ENCODE results near the gene PRKG1.
"Not testable (repeated sequence)": the region's sequence is repeated elsewhere in the genome, so short reads cannot be mapped to it uniquely, and the experiment has no call there.

PRKG1 gene

GRCh38 chr10:51532044-51532443, 457.8 kb downstream of the PRKG1 start:
- no peak for DNase-seq (ENCODE audit: insufficient read length, low spot score)
- FAIRE-seq, result no peak
- TF ChIP-seq TAF1 (IDR thresholded peaks at IDR 0.05; ENCODE audit: low read depth, low read length) (no peak), SPI1 (IDR thresholded peaks at IDR 0.05; ENCODE audit: low read depth, low read length) (no peak), POLR2A (IDR thresholded peaks at IDR 0.05; ENCODE audit: low read depth, low read length) (no peak), POU2F2 (IDR thresholded peaks at IDR 0.05; ENCODE audit: low read depth, low read length) (no peak), PAX5 (IDR thresholded peaks at IDR 0.05; ENCODE audit: insufficient read depth, low read length, severe bottlenecking) (no peak), POLR2AphosphoS5 (IDR thresholded peaks at IDR 0.05; ENCODE audit: low read depth, low read length) (no peak)

GRCh38 chr10:51542853-51543252, 468.6 kb downstream of the PRKG1 start:
- DNase-seq (ENCODE audit: insufficient read length, low spot score) (no peak), FAIRE-seq (no peak)
- TF ChIP-seq POU2F2 (IDR thresholded peaks at IDR 0.05; ENCODE audit: low read depth, low read length), result no peak
- TF ChIP-seq PAX5 (IDR thresholded peaks at IDR 0.05; ENCODE audit: insufficient read depth, low read length, severe bottlenecking), result no peak
- TF ChIP-seq SPI1 (IDR thresholded peaks at IDR 0.05; ENCODE audit: low read depth, low read length), result no peak
- no peak for TF ChIP-seq TAF1 (IDR thresholded peaks at IDR 0.05; ENCODE audit: low read depth, low read length)
- no peak for TF ChIP-seq POLR2AphosphoS5 (IDR thresholded peaks at IDR 0.05; ENCODE audit: low read depth, low read length)
- no peak for TF ChIP-seq POLR2A (IDR thresholded peaks at IDR 0.05; ENCODE audit: low read depth, low read length)

GRCh38 chr10:51544933-51545332, 470.6 kb downstream of the PRKG1 start:
- FAIRE-seq, result no peak
- no peak for DNase-seq (ENCODE audit: insufficient read length, low spot score)
- TF ChIP-seq POU2F2 (IDR thresholded peaks at IDR 0.05; ENCODE audit: low read depth, low read length), result no peak
- no peak for TF ChIP-seq POLR2AphosphoS5 (IDR thresholded peaks at IDR 0.05; ENCODE audit: low read depth, low read length)
- TF ChIP-seq SPI1 (IDR thresholded peaks at IDR 0.05; ENCODE audit: low read depth, low read length), result no peak
- TF ChIP-seq POLR2A (IDR thresholded peaks at IDR 0.05; ENCODE audit: low read depth, low read length), result no peak
- no peak for TF ChIP-seq PAX5 (IDR thresholded peaks at IDR 0.05; ENCODE audit: insufficient read depth, low read length, severe bottlenecking)
- TF ChIP-seq TAF1 (IDR thresholded peaks at IDR 0.05; ENCODE audit: low read depth, low read length), result no peak

- no peak for TF ChIP-seq POU2F2 (IDR thresholded peaks at IDR 0.05; ENCODE audit: low read depth, low read length)
- no peak for TF ChIP-seq POLR2AphosphoS5 (IDR thresholded peaks at IDR 0.05; ENCODE audit: low read depth, low read length)
- no peak for TF ChIP-seq POLR2A (IDR thresholded peaks at IDR 0.05; ENCODE audit: low read depth, low read length)
- TF ChIP-seq SPI1 (IDR thresholded peaks at IDR 0.05; ENCODE audit: low read depth, low read length), result no peak
- TF ChIP-seq TAF1 (IDR thresholded peaks at IDR 0.05; ENCODE audit: low read depth, low read length), result no peak
- TF ChIP-seq PAX5 (IDR thresholded peaks at IDR 0.05; ENCODE audit: insufficient read depth, low read length, severe bottlenecking), result no peak
- no peak for DNase-seq (ENCODE audit: insufficient read length, low spot score)
- FAIRE-seq, result no peak
These were observed 473.7 kb downstream of the PRKG1 start for GRCh38 chr10:51547941-51548340.

DNA sequence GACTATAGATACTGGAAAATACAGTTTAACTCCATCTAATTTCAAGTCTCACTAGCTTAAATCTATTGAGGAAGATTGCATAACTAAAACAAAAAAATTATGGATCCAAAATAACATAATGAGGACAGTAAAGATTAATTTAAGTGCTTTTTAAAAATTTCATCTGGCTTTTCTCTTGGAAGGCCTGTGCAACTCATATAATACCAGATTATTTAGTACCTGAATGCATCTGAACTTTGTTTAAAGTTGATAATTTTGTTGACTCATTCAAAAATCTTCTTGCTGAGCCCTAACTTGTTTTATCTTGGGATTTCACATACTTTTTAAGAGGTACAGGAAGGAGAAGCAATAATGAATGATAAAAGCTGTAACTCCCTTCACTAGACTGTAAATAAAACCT, 478.6 kb downstream of the PRKG1 start:
- TF ChIP-seq POU2F2 (IDR thresholded peaks at IDR 0.05; ENCODE audit: low read depth, low read length), result no peak
- no peak for TF ChIP-seq TAF1 (IDR thresholded peaks at IDR 0.05; ENCODE audit: low read depth, low read length)
- no peak for TF ChIP-seq SPI1 (IDR thresholded peaks at IDR 0.05; ENCODE audit: low read depth, low read length)
- TF ChIP-seq POLR2A (IDR thresholded peaks at IDR 0.05; ENCODE audit: low read depth, low read length), result no peak
- no peak for TF ChIP-seq POLR2AphosphoS5 (IDR thresholded peaks at IDR 0.05; ENCODE audit: low read depth, low read length)
- TF ChIP-seq PAX5 (IDR thresholded peaks at IDR 0.05; ENCODE audit: insufficient read depth, low read length, severe bottlenecking), result no peak
- DNase-seq (ENCODE audit: insufficient read length, low spot score), result no peak
- FAIRE-seq, result no peak

GRCh38 chr10:51564896-51565510, 490.7 kb downstream of the PRKG1 start:
- no peak for DNase-seq (ENCODE audit: insufficient read length, low spot score)

DNA sequence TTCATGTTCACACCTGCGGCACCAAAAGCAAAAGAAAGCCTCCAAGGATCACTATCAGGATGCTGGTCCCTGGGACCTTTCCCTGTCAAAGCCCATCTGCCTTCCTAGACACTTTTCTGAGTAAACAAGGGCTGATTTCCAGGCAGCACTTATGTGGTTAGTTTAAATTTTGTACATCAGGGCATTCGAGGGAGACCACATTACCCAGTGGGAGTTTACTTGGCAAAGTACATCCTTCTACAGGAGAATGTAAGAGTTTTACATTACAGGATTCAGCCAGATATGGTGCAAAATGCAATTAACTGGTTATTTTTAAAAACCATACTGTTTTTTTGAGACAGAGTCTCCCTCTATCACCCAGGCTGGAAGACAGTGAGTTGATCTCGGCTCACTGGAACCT, 493.0 kb downstream of the PRKG1 start:
- FAIRE-seq (no peak), DNase-seq (ENCODE audit: insufficient read length, low spot score) (no peak)
- TF ChIP-seq POU2F2 (IDR thresholded peaks at IDR 0.05; ENCODE audit: low read depth, low read length), result no peak
- TF ChIP-seq TAF1 (IDR thresholded peaks at IDR 0.05; ENCODE audit: low read depth, low read length), result no peak
- TF ChIP-seq PAX5 (IDR thresholded peaks at IDR 0.05; ENCODE audit: insufficient read depth, low read length, severe bottlenecking), result no peak
- no peak for TF ChIP-seq POLR2A (IDR thresholded peaks at IDR 0.05; ENCODE audit: low read depth, low read length)
- no peak for TF ChIP-seq POLR2AphosphoS5 (IDR thresholded peaks at IDR 0.05; ENCODE audit: low read depth, low read length)
- no peak for TF ChIP-seq SPI1 (IDR thresholded peaks at IDR 0.05; ENCODE audit: low read depth, low read length)

More at GRCh38 chr10:51564896-51565510, 490.7 kb downstream of the PRKG1 start:
- TF ChIP-seq POU2F2 (IDR thresholded peaks at IDR 0.05; ENCODE audit: low read depth, low read length) (no peak), POLR2A (IDR thresholded peaks at IDR 0.05; ENCODE audit: low read depth, low read length) (no peak)
- FAIRE-seq, result no peak

DNA sequence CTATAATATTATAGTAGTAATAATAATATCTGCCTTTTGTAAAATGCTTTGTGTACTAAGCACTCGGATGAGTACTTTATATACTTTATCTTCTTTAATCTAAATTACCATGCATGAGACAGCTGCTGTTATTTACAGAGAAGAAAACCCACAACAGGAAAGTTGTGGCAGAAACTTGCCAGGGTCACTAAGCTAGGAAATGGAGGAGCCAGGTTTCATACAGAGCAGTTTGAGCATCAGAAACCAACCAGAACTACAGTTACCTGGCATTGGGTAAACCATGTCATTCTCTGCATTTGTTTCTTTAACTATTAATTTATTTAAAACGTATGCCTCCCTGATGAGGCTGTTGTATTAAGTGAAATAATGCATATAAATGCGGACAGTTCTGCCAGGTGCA, 495.2 kb downstream of the PRKG1 start:
- DNase-seq (ENCODE audit: insufficient read length, low spot score) (no peak), FAIRE-seq (no peak)
- no peak for TF ChIP-seq TAF1 (IDR thresholded peaks at IDR 0.05; ENCODE audit: low read depth, low read length)
- no peak for TF ChIP-seq POLR2A (IDR thresholded peaks at IDR 0.05; ENCODE audit: low read depth, low read length)
- TF ChIP-seq SPI1 (IDR thresholded peaks at IDR 0.05; ENCODE audit: low read depth, low read length), result no peak
- no peak for TF ChIP-seq POU2F2 (IDR thresholded peaks at IDR 0.05; ENCODE audit: low read depth, low read length)
- TF ChIP-seq POLR2AphosphoS5 (IDR thresholded peaks at IDR 0.05; ENCODE audit: low read depth, low read length), result no peak
- TF ChIP-seq PAX5 (IDR thresholded peaks at IDR 0.05; ENCODE audit: insufficient read depth, low read length, severe bottlenecking), result no peak

GRCh38 chr10:51574248-51575048, 500.2 kb downstream of the PRKG1 start:
- FAIRE-seq (no peak), DNase-seq (ENCODE audit: insufficient read length, low spot score) (no peak)
- TF ChIP-seq SPI1 (IDR thresholded peaks at IDR 0.05; ENCODE audit: low read depth, low read length), result no peak
- TF ChIP-seq POLR2A (IDR thresholded peaks at IDR 0.05; ENCODE audit: low read depth, low read length), result no peak
- TF ChIP-seq POLR2AphosphoS5 (IDR thresholded peaks at IDR 0.05; ENCODE audit: low read depth, low read length), result no peak
- no peak for TF ChIP-seq TAF1 (IDR thresholded peaks at IDR 0.05; ENCODE audit: low read depth, low read length)
- no peak for TF ChIP-seq PAX5 (IDR thresholded peaks at IDR 0.05; ENCODE audit: insufficient read depth, low read length, severe bottlenecking)
- no peak for TF ChIP-seq POU2F2 (IDR thresholded peaks at IDR 0.05; ENCODE audit: low read depth, low read length)

DNA sequence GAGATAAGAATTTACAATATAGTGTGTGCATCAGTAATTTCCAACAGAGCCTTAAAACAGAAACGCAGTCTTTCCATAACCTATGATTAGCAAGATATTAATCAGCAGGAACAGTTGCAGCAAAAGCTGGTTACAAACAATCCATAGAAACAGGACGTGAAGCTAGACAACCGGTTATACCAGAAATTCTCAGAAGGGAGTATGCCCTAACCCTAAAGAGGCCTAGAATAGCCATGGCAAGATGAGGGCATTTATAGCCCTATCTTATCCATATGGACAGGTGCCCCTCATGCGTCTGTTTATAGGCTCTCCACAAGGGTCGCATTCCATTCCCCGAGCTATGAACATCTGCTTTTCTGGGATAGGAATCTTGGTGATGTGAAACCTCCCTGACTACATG, 506.9 kb downstream of the PRKG1 start:
- DNase-seq (ENCODE audit: insufficient read length, low spot score); FAIRE-seq: not testable (repeated sequence)

All from GM12891 (cell line).